PFSK-1 (cell line): ENCODE results near the gene TP63.

Source experiments
- FOXP2 ChIP-seq: optimal IDR thresholded peaks from 2 replicates; pipeline ENCODE3; 2011; ENCODE audit warnings: borderline replicate concordance, control low read depth, inconsistent platforms; ENCODE audit not compliant: insufficient read depth; ENCODE audit errors: extremely low read length, extremely low read depth
- POLR2AphosphoS5 ChIP-seq: IDR thresholded peaks from 2 replicates; pipeline ENCODE4 v1.6.1; 2012; ENCODE audit warnings: low read depth, mild to moderate bottlenecking, control low read depth, low read length, moderate library complexity
- REST ChIP-seq, 2 experiments: IDR thresholded peaks; 2 replicates each; pipeline versions ENCODE4 v1.6.1 to v1.8.0; 2011 to 2012; ENCODE audit warnings: low read depth in 2 of 2, low read length in 2 of 2, control low read depth in 1 of 2, inconsistent platforms in 1 of 2, mild to moderate bottlenecking in 1 of 2, moderate library complexity in 1 of 2; ENCODE audit not compliant: insufficient read depth in 1 of 2
- SIN3A ChIP-seq: IDR thresholded peaks from 2 replicates; pipeline ENCODE4 v1.6.1; 2012; ENCODE audit warnings: mild to moderate bottlenecking, low read length, moderate library complexity, borderline replicate concordance; ENCODE audit not compliant: insufficient read depth
- TAF1 ChIP-seq: IDR thresholded peaks from 2 replicates; pipeline ENCODE4 v1.6.1; 2012; ENCODE audit warnings: low read length, control low read depth, borderline replicate concordance; ENCODE audit not compliant: insufficient read depth

The TP63 gene

GRCh38 chr3:189588070-189588469, 43.1 kb upstream of the TP63 start:
- TF ChIP-seq SIN3A = no peak

- no peak for TF ChIP-seq POLR2AphosphoS5
- no peak for TF ChIP-seq REST (IDR thresholded peaks at IDR 0.05; ENCODE audit: insufficient read depth in 1 of 2, low read depth in 2 of 2, low read length in 2 of 2)
- TF ChIP-seq FOXP2 = no peak
- TF ChIP-seq SIN3A = no peak
- TF ChIP-seq TAF1 = no peak
Measured at GRCh38 chr3:189588475-189589178, 42.6 kb upstream of the TP63 start.

- TF ChIP-seq POLR2AphosphoS5 = no peak
- TF ChIP-seq FOXP2 = no peak
- TF ChIP-seq TAF1 = no peak
- TF ChIP-seq REST (IDR thresholded peaks at IDR 0.05; ENCODE audit: insufficient read depth in 1 of 2, low read depth in 2 of 2, low read length in 2 of 2) = no peak
- TF ChIP-seq SIN3A = no peak
Measured at GRCh38 chr3:189589179-189589569, 42.0 kb upstream of the TP63 start.

- no peak for TF ChIP-seq FOXP2
- TF ChIP-seq TAF1 = no peak
- TF ChIP-seq POLR2AphosphoS5 = no peak
- no peak for TF ChIP-seq SIN3A
- TF ChIP-seq REST (IDR thresholded peaks at IDR 0.05; ENCODE audit: insufficient read depth in 1 of 2, low read depth in 2 of 2, low read length in 2 of 2) = no peak
Measured at GRCh38 chr3:189590223-189590622, 41.0 kb upstream of the TP63 start.

GRCh38 chr3:189593581-189593980, 37.6 kb upstream of the TP63 start:
- TF ChIP-seq TAF1 = no peak
- TF ChIP-seq FOXP2 = no peak
- no peak for TF ChIP-seq POLR2AphosphoS5
- TF ChIP-seq SIN3A = no peak
- TF ChIP-seq REST (IDR thresholded peaks at IDR 0.05; ENCODE audit: insufficient read depth in 1 of 2, low read depth in 2 of 2, low read length in 2 of 2) = no peak
